CD4-positive, CD25-positive, alpha-beta regulatory T cell (primary cell): ENCODE results near the gene STK38. TPM values are rescaled to one million over a fixed set of nuclear protein-coding genes. Genes with fewer than 3 reads are reported as not detected.

Experiments
- ATAC-seq, 2 donors: fragments of 150-1000 bp; cut with Tn5 transposase; one replicate each; pipeline ENCODE4 v1.10.0; 2021; ENCODE audit warnings: low read depth in 2 of 2, moderate number of reproducible peaks in 2 of 2, moderate library complexity in 1 of 2
- DNase-seq, 3 donors: peaks; one replicate each; pipeline versions ENCODE4 v3.0.0 to v3.0.0-alpha.2; 2012 to 2022; ENCODE audit warnings: mixed read lengths in 1 of 3
- H3K27ac ChIP-seq: one replicate; pipeline ENCODE4 v1.7.0; 2013; ENCODE audit warnings: mild to moderate bottlenecking, low read length; ENCODE audit not compliant: insufficient read depth, poor library complexity, severe bottlenecking
- H3K27me3 ChIP-seq: one replicate; pipeline ENCODE4 v1.7.0; 2013; ENCODE audit warnings: low read length; ENCODE audit not compliant: control insufficient read depth, insufficient read depth
- H3K36me3 ChIP-seq: one replicate; pipeline ENCODE4 v1.7.0; 2013; ENCODE audit warnings: mild to moderate bottlenecking, low read length, moderate library complexity; ENCODE audit not compliant: control insufficient read depth, insufficient read depth
- H3K4me1 ChIP-seq: 2 replicates; pipeline ENCODE4 v1.7.0; 2013; ENCODE audit warnings: mild to moderate bottlenecking, low read length; ENCODE audit not compliant: insufficient read depth, control insufficient read depth, poor library complexity, severe bottlenecking
- H3K4me3 ChIP-seq: one replicate; pipeline ENCODE4 v1.7.0; 2013; ENCODE audit warnings: low read depth, mild to moderate bottlenecking, low read length, moderate library complexity
- H3K9me3 ChIP-seq, 2 experiments: 1 replicate in 1 of 2; 2 replicates in 1 of 2; pipeline ENCODE4 v1.7.0; 2013; ENCODE audit warnings: low read length in 2 of 2, mild to moderate bottlenecking in 1 of 2, moderate library complexity in 1 of 2; ENCODE audit not compliant: control insufficient read depth in 2 of 2
- H3K27ac Mint-ChIP-seq, 3 donors: one replicate each; pipeline ENCODE4 v1.8.0; 2020 to 2022; ENCODE audit warnings: mild to moderate bottlenecking in 3 of 3, mixed read lengths in 3 of 3, moderate library complexity in 2 of 3
- H3K27me3 Mint-ChIP-seq: one replicate; pipeline ENCODE4 v1.8.0; 2022; ENCODE audit warnings: mild to moderate bottlenecking, mixed read lengths
- H3K36me3 Mint-ChIP-seq: one replicate; pipeline ENCODE4 v1.8.0; 2020; ENCODE audit warnings: mixed read lengths
- H3K4me1 Mint-ChIP-seq, 4 donors: one replicate each; pipeline ENCODE4 v1.8.0; 2020 to 2022; ENCODE audit warnings: mixed read lengths in 4 of 4, mild to moderate bottlenecking in 1 of 4
- H3K4me3 Mint-ChIP-seq, 4 donors: one replicate each; pipeline ENCODE4 v1.8.0; 2020 to 2022; ENCODE audit warnings: mild to moderate bottlenecking in 4 of 4, mixed read lengths in 4 of 4, moderate library complexity in 3 of 4
- H3K9me3 Mint-ChIP-seq, 7 donors: one replicate each; pipeline ENCODE4 v1.8.0; 2020 to 2022; ENCODE audit warnings: mixed read lengths in 7 of 7, mild to moderate bottlenecking in 3 of 7, moderate library complexity in 2 of 7
- polyA plus RNA-seq, 4 donors: library from polyadenylated mRNA; unstranded; fragments of 300-500 nt; fragmentation: Illumina TruSeq; gene quantifications; one replicate each; pipeline ENCODE4 v1.2.3, GENCODE V29; 2021
- total RNA-seq: library from RNA; stranded (reverse); gene quantifications from one replicate; pipeline ENCODE4 v1.2.3, GENCODE V29; 2022

Gene STK38
- total and polyA plus RNA-seq, 5 donors from 2014 or later, result 92.8 to 126 (median 106) TPM

GRCh38 chr6:36508532-36508931, 38.7 kb downstream of the STK38 start:
- Histone ChIP-seq H3K4me1 (peaks cover 31% of the 10 kb centered on the region), H3K27ac (no peak overlapping the region), H3K9me3 (no peaks in the 10 kb centered on the region), H3K4me3 (no peak overlapping the region), H3K27me3 (no peaks in the 10 kb centered on the region), H3K36me3 (peaks cover 64% of the 10 kb centered on the region)
- ATAC-seq (no peak), DNase-seq (no peak)
- no peaks in the 10 kb centered on the region for H3K27me3 Mint-ChIP-seq
- peak overlapping the region in 2 of 3 donors; percentile 43 to 82 for H3K27ac Mint-ChIP-seq
- peaks cover 38 to 46% (median 42%) of the 10 kb centered on the region in 4 donors for H3K4me1 Mint-ChIP-seq
- H3K4me3 Mint-ChIP-seq, result no peak overlapping the region
- peaks cover 52% of the 10 kb centered on the region for H3K36me3 Mint-ChIP-seq
- no peaks in the 10 kb centered on the region for H3K9me3 Mint-ChIP-seq

- Histone ChIP-seq H3K4me1 (peaks cover 31% of the 10 kb centered on the region), H3K36me3 (peaks cover 73% of the 10 kb centered on the region), H3K4me3 (peak overlapping the region; percentile 66), H3K27me3 (no peaks in the 10 kb centered on the region), H3K9me3 (no peaks in the 10 kb centered on the region), H3K27ac (peak overlapping the region; percentile 53)
- ATAC-seq, result peak in 1 of 2 donors; percentile 63
- peak overlapping the region in 3 of 4 donors; percentile 29 to 76 (median 65) for H3K4me3 Mint-ChIP-seq
- peaks cover 49% of the 10 kb centered on the region for H3K36me3 Mint-ChIP-seq
- no peak for DNase-seq
- H3K9me3 Mint-ChIP-seq, result no peaks in the 10 kb centered on the region
- peak overlapping the region; percentile 39 to 92 (median 82) for H3K27ac Mint-ChIP-seq
- H3K27me3 Mint-ChIP-seq, result no peaks in the 10 kb centered on the region
- H3K4me1 Mint-ChIP-seq, result peaks cover 39 to 49% (median 48%) of the 10 kb centered on the region in 4 donors
Measured at GRCh38 chr6:36506611-36507010, 40.7 kb downstream of the STK38 start.

- no peaks in the 10 kb centered on the region for H3K9me3 Mint-ChIP-seq
- ATAC-seq (peak in 1 of 2 donors; percentile 62), DNase-seq (peak in 1 of 3 donors; percentile 40)
- peak overlapping the region; percentile 29 to 76 (median 49) for H3K4me3 Mint-ChIP-seq
- H3K9me3 ChIP-seq, result no peaks in the 10 kb centered on the region
- no peaks in the 10 kb centered on the region for H3K27me3 ChIP-seq
- peak overlapping the region; percentile 66 for H3K4me3 ChIP-seq
- no peaks in the 10 kb centered on the region for H3K27me3 Mint-ChIP-seq
- peaks cover 74% of the 10 kb centered on the region for H3K36me3 ChIP-seq
- H3K27ac ChIP-seq, result peak overlapping the region; percentile 53
- H3K27ac Mint-ChIP-seq, result peak overlapping the region; percentile 59 to 92 (median 82)
- H3K36me3 Mint-ChIP-seq, result peaks cover 48% of the 10 kb centered on the region
- H3K4me1 Mint-ChIP-seq, result peaks cover 40 to 49% (median 47%) of the 10 kb centered on the region in 4 donors
- peaks cover 31% of the 10 kb centered on the region for H3K4me1 ChIP-seq
Measured at GRCh38 chr6:36505744-36506534, 41.3 kb downstream of the STK38 start.

DNA sequence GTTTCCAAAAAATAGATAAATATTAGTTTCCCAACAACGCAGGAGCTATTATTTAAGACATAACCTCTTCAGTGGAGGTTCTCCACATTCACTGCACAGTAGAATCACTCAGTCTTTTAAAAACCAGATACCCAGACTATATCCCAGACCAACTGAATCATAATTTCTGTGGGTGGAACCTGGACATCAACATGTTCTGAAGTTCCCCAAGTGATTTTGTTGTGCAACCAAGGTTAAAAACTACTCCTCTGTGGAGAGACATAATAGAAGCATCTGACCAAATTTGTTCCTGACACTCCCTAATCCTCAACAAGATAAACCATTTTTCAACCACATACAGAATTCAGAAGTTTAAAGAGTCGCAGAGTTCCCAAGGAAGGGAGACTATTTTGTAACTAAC, 42.3 kb downstream of the STK38 start:
- Mint-ChIP-seq H3K36me3 (peaks cover 41% of the 10 kb centered on the region), H3K4me1 (peaks cover 40 to 49% (median 46%) of the 10 kb centered on the region in 4 donors)
- H3K27ac ChIP-seq, result no peak overlapping the region

DNA sequence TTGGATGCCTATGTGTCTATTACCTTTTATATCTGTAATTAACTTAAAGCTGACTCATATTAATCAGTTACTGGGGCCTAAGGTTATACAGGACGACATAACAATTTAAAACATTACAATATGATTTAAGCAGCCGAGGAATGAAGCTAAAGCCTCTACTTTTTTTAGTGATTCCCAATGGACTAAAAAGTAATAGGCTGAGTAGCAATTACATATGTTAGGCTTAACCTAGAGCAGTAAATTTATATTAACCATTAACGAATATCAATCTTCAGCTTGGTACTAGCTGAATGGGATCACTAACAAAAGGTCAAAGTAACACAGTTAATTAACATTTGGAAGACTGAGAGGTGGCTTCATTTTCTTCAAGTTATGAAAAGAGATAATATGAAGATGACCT, 43.1 kb downstream of the STK38 start:
- Mint-ChIP-seq H3K4me1 (peaks cover 43 to 57% (median 46%) of the 10 kb centered on the region in 4 donors), H3K9me3 (no peaks in the 10 kb centered on the region), H3K27ac (peak overlapping the region in 1 of 3 donors; percentile 77), H3K36me3 (peaks cover 42% of the 10 kb centered on the region), H3K4me3 (no peak overlapping the region), H3K27me3 (no peaks in the 10 kb centered on the region)
- Histone ChIP-seq H3K4me1 (peaks cover 31% of the 10 kb centered on the region), H3K4me3 (no peak overlapping the region), H3K27me3 (no peaks in the 10 kb centered on the region), H3K9me3 (no peaks in the 10 kb centered on the region), H3K36me3 (peaks cover 69% of the 10 kb centered on the region), H3K27ac (no peak overlapping the region)
- ATAC-seq, result no peak
- DNase-seq, result no peak

More for the DNA sequence above, 42.3 kb downstream of the STK38 start:
- Mint-ChIP-seq H3K27ac (peak overlapping the region in 2 of 3 donors; percentile 59 to 82), H3K9me3 (no peaks in the 10 kb centered on the region), H3K27me3 (no peaks in the 10 kb centered on the region), H3K4me3 (peak overlapping the region in 2 of 4 donors; percentile 33 to 51)
- ATAC-seq, result no peak
- Histone ChIP-seq H3K27me3 (no peaks in the 10 kb centered on the region), H3K4me1 (peaks cover 31% of the 10 kb centered on the region), H3K36me3 (peaks cover 69% of the 10 kb centered on the region), H3K9me3 (no peaks in the 10 kb centered on the region), H3K4me3 (no peak overlapping the region)
- DNase-seq, result no peak

GRCh38 chr6:36501686-36502085, 45.6 kb downstream of the STK38 start:
- no peaks in the 10 kb centered on the region for H3K9me3 ChIP-seq
- DNase-seq, result no peak
- no peak overlapping the region for H3K27ac ChIP-seq
- no peak for ATAC-seq
- Mint-ChIP-seq H3K27me3 (no peaks in the 10 kb centered on the region), H3K4me1 (peaks cover 28 to 40% (median 34%) of the 10 kb centered on the region in 4 donors), H3K27ac (peak overlapping the region in 1 of 3 donors; percentile 11), H3K9me3 (no peaks in the 10 kb centered on the region), H3K4me3 (no peak overlapping the region), H3K36me3 (peaks cover 49% of the 10 kb centered on the region)
- H3K27me3 ChIP-seq, result no peaks in the 10 kb centered on the region
- no peak overlapping the region for H3K4me3 ChIP-seq
- peaks cover 20% of the 10 kb centered on the region for H3K4me1 ChIP-seq
- peaks cover 86% of the 10 kb centered on the region for H3K36me3 ChIP-seq

DNA sequence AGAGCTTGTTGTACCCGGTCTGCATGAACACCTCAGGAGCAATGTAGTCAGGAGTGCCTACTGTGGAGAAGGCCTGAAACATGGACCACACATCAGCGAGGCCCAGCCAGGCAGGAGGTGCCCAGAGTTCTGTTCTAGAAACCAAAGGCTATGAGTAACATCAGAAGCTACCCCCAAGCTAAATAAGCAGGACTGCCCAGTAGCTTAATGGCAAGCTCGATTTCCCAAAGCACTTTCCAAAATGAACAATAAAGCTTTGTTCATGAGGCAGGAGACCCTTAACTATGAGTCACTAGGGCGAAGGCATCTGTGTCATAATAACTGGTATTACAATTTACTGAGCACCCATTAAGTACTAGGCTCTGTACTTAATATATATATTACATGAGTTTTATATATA, 47.4 kb downstream of the STK38 start:
- H3K36me3 Mint-ChIP-seq, result peaks cover 48% of the 10 kb centered on the region
- no peak overlapping the region for H3K4me3 Mint-ChIP-seq
- Histone ChIP-seq H3K4me1 (peaks cover 2% of the 10 kb centered on the region), H3K27me3 (no peaks in the 10 kb centered on the region), H3K4me3 (no peak overlapping the region), H3K9me3 (no peaks in the 10 kb centered on the region), H3K36me3 (peaks cover 92% of the 10 kb centered on the region), H3K27ac (no peak overlapping the region)
- H3K27ac Mint-ChIP-seq, result peak overlapping the region in 1 of 3 donors; percentile 26
- no peaks in the 10 kb centered on the region for H3K9me3 Mint-ChIP-seq
- H3K4me1 Mint-ChIP-seq, result peaks cover 12 to 28% (median 21%) of the 10 kb centered on the region in 4 donors
- DNase-seq, result no peak
- ATAC-seq, result no peak
- no peaks in the 10 kb centered on the region for H3K27me3 Mint-ChIP-seq
